ENCODE data around the gene MYO1A.

The MYO1A gene

DNA sequence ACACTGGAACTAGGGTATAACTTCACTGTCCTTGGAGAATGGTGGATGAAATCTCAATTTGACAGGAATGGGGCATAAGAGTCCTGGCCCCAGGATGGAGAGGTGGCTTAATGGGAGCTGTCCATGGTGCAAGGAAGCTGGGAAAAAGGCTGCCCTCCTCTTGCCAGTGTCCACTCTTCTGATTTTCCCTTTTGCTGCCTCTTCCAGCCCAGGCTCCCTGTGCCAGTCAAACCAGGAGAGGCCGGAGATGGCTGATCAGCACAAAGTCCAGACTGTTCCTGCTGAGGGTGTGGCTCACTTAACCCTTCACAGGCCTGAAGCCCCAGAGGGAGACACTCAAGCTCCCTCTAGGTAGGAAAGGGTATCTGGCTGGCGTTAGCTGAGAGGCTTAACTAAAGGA is at the start of gene MYO1A:
Gene MYO1A, minus strand, starts transcription at position 240 of the 400 bp plus-strand sequence. CDS start 1,806 bp downstream, outside the sequence.
- H3K9ac ChIP-seq (ENCODE audit: low read length): peak within 1 kb of the TSS; percentile 66
- H3K4me3 ChIP-seq (ENCODE audit: low read length): peak within 1 kb of the TSS; percentile 61

DNA sequence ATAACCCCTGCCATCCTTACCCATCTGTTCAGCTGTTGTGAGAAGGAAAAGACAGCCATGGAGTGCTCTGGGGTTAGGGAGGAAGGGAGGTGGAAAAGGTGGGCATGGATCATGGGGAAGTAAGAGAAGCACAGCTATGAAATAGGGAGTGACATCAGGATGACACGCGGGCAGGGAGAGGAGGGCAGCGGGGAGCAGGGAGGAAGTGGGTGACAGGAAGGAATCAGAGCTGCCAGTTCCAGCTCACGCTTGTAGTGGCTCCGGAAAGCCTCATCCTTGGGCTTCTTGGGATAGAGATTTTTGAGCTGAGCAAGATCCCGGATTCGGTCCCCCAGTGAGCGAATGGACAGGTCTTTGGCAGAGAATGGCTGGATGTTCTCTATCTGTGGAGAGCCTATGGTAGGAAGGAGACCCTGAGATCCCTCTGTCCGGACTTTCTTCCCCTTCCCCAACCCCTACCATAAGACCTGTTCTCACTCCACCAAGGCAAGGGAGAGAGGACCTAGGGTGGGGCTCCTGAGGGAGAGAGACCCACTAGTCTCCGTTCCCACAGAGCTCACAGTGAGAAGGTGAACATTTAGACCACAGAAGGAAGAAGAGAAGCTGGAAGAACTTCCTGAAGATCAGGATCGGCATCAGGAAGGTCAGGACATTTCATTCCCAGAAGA is 49.3 kb upstream of the MYO1A start:
- no peak overlapping the region for H3K4me3 ChIP-seq (ENCODE audit: low read length)
- H3K9me3 ChIP-seq (ENCODE audit: control insufficient read depth, low read length): no peaks in the 10 kb centered on the region
- peaks cover 24% of the 10 kb centered on the region for H3K4me1 ChIP-seq (ENCODE audit: control insufficient read depth, insufficient read depth, low read length)
- no peak overlapping the region for H3K9ac ChIP-seq (ENCODE audit: low read length)
- no peaks in the 10 kb centered on the region for H3K27me3 ChIP-seq (ENCODE audit: control insufficient read depth, insufficient read depth, low read length)
- H3K36me3 ChIP-seq (ENCODE audit: control insufficient read depth, insufficient read depth, low read length): peaks cover 30% of the 10 kb centered on the region

More for the DNA sequence above, at the start of gene MYO1A:
- H3K27me3 ChIP-seq (ENCODE audit: control insufficient read depth, insufficient read depth, low read length): no peaks in the 10 kb centered on the region
- no peaks in the 10 kb centered on the region for H3K36me3 ChIP-seq (ENCODE audit: control insufficient read depth, insufficient read depth, low read length)
- H3K4me1 ChIP-seq (ENCODE audit: control insufficient read depth, insufficient read depth, low read length): peaks cover 40% of the 10 kb centered on the region
- no peaks in the 10 kb centered on the region for H3K9me3 ChIP-seq (ENCODE audit: control insufficient read depth, low read length)

DNA sequence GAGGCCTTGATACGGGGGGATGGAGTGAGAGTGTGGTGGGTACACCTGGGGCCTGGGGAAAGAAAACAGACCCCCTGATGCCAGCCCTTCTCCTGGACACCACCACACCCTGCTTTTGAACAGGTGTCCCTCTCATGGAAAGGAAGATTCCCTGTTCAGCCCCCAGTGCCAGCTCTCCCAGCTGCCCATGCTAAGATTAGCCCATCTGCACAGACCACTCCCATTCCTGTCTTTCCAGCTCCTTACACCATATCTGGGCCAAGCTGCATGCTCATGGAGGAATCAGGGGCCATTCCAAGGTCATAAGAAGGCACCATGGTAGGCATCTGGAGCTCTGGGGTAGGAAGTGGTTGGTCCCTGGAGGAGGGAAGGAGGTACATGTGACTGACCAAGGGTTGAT is 48.6 kb upstream of the MYO1A start:
- H3K9ac ChIP-seq (ENCODE audit: low read length): no peak overlapping the region
- no peaks in the 10 kb centered on the region for H3K9me3 ChIP-seq (ENCODE audit: control insufficient read depth, low read length)
- no peak overlapping the region for H3K4me3 ChIP-seq (ENCODE audit: low read length)
- H3K4me1 ChIP-seq (ENCODE audit: control insufficient read depth, insufficient read depth, low read length): peaks cover 24% of the 10 kb centered on the region
- peaks cover 27% of the 10 kb centered on the region for H3K36me3 ChIP-seq (ENCODE audit: control insufficient read depth, insufficient read depth, low read length)
- H3K27me3 ChIP-seq (ENCODE audit: control insufficient read depth, insufficient read depth, low read length): no peaks in the 10 kb centered on the region

DNA sequence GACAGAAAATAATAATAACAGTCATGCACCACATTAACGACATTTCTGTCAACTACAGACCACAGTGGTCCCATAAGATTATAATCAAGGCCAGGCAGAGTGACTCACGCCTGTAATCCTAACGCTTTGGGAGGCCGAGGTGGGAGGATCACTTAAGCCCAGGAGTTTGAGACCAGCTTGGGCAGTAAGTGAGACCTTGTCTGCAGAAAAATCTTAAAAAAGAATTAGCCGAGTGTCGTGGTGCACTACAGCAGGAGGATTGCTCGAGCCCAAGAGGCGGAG is 47.6 kb upstream of the MYO1A start:
- H3K27me3 ChIP-seq (ENCODE audit: control insufficient read depth, insufficient read depth, low read length): no peaks in the 10 kb centered on the region
- H3K9me3 ChIP-seq (ENCODE audit: control insufficient read depth, low read length): no peaks in the 10 kb centered on the region

DNA sequence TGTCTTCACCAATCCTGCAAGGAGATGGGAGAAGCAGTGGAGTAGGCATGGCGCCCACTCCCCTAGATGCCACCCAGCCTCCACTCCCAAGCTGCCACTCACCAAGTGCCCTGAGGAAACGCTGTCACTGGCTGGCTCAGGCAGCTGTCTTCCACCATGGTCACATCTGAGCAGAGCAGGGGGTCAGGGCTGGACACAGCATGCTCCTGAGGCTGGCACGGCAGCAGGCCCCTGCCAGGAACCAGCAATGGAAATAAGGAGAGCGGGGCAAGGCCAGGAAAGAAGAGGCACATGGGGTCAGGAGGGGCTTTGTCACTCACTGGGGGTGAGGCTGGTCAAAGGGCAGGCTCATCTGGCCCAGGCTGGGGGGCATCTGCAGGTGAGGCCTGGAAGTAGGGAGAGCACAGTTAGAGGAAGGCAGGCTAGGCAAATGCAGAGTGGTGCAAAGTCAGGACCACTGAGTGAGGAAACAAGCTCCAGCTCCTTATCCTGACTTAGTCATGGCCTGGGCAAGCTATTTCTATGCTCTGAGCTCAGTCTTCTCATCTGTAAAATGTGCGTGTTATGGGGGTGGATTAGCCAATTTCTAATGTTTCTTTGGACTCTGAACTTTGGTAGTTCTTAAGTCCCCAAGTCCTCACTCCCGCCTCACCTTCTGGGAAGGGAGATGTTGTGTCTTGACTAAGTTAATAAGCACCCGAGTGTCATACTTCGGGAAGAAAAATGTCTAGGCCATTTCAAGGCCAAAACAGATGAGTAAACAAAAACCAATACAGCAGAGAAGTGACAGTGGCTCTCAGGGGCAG is 47.0 kb upstream of the MYO1A start:
- peaks cover 21% of the 10 kb centered on the region for H3K4me1 ChIP-seq (ENCODE audit: control insufficient read depth, insufficient read depth, low read length)
- H3K9ac ChIP-seq (ENCODE audit: low read length): no peak overlapping the region
- H3K27me3 ChIP-seq (ENCODE audit: control insufficient read depth, insufficient read depth, low read length): no peaks in the 10 kb centered on the region
- no peak overlapping the region for H3K4me3 ChIP-seq (ENCODE audit: low read length)
- H3K9me3 ChIP-seq (ENCODE audit: control insufficient read depth, low read length): no peaks in the 10 kb centered on the region
- H3K36me3 ChIP-seq (ENCODE audit: control insufficient read depth, insufficient read depth, low read length): peaks cover 27% of the 10 kb centered on the region

More for the DNA sequence above, 47.6 kb upstream of the MYO1A start:
- Histone ChIP-seq H3K4me3 (ENCODE audit: low read length) (no peak overlapping the region), H3K36me3 (ENCODE audit: control insufficient read depth, insufficient read depth, low read length) (peaks cover 27% of the 10 kb centered on the region), H3K4me1 (ENCODE audit: control insufficient read depth, insufficient read depth, low read length) (peaks cover 24% of the 10 kb centered on the region), H3K9ac (ENCODE audit: low read length) (no peak overlapping the region)

DNA sequence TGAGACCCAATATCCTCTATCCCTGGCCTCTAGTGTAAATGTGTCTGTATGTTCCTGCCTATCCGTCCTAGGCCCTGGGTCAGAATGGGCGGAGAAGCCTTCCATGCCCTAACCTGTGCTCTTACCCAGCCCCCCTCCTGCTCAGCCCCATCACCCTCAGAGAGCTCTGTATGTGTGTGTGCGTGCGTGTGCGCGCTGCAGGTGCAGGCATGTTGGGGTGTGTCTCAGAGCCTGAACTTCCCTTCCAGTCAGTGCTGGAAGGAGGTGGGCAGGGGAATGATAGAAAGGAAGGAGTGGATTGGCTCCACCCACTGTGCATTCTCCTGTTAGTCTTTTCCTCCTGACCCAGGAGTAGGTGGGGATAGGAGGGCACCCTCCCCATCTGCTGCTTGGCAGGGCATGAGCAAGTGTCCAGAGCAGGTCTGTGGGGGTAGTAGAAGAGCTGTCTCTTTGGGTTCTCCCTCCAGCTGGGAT is 46.2 kb upstream of the MYO1A start:
- Histone ChIP-seq H3K27me3 (ENCODE audit: control insufficient read depth, insufficient read depth, low read length) (no peaks in the 10 kb centered on the region), H3K4me1 (ENCODE audit: control insufficient read depth, insufficient read depth, low read length) (peaks cover 21% of the 10 kb centered on the region), H3K36me3 (ENCODE audit: control insufficient read depth, insufficient read depth, low read length) (peaks cover 27% of the 10 kb centered on the region), H3K9me3 (ENCODE audit: control insufficient read depth, low read length) (no peaks in the 10 kb centered on the region), H3K9ac (ENCODE audit: low read length) (no peak overlapping the region), H3K4me3 (ENCODE audit: low read length) (no peak overlapping the region)

DNA sequence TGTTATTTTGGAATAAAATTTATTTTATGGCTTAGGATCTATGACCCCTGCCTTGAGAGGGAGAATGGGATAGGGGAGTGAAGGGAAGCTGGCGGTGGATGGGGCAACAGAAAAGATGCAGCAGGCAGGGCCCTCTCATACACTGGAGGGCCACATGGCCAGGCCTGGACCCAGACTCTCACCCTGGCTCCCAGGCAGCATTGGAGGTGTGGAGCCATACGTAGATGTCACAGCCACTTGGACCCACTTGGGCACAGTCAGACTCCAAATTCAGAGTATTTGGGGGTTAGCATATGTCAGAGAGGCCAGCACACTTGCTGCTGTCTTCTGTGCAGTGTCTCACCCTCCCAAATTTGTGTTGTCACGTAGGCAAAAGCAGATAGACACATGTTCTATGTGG is 45.5 kb upstream of the MYO1A start:
- no peaks in the 10 kb centered on the region for H3K27me3 ChIP-seq (ENCODE audit: control insufficient read depth, insufficient read depth, low read length)
- no peaks in the 10 kb centered on the region for H3K9me3 ChIP-seq (ENCODE audit: control insufficient read depth, low read length)
- no peak overlapping the region for H3K9ac ChIP-seq (ENCODE audit: low read length)
- peaks cover 28% of the 10 kb centered on the region for H3K4me1 ChIP-seq (ENCODE audit: control insufficient read depth, insufficient read depth, low read length)
- H3K4me3 ChIP-seq (ENCODE audit: low read length): no peak overlapping the region
- peaks cover 27% of the 10 kb centered on the region for H3K36me3 ChIP-seq (ENCODE audit: control insufficient read depth, insufficient read depth, low read length)

DNA sequence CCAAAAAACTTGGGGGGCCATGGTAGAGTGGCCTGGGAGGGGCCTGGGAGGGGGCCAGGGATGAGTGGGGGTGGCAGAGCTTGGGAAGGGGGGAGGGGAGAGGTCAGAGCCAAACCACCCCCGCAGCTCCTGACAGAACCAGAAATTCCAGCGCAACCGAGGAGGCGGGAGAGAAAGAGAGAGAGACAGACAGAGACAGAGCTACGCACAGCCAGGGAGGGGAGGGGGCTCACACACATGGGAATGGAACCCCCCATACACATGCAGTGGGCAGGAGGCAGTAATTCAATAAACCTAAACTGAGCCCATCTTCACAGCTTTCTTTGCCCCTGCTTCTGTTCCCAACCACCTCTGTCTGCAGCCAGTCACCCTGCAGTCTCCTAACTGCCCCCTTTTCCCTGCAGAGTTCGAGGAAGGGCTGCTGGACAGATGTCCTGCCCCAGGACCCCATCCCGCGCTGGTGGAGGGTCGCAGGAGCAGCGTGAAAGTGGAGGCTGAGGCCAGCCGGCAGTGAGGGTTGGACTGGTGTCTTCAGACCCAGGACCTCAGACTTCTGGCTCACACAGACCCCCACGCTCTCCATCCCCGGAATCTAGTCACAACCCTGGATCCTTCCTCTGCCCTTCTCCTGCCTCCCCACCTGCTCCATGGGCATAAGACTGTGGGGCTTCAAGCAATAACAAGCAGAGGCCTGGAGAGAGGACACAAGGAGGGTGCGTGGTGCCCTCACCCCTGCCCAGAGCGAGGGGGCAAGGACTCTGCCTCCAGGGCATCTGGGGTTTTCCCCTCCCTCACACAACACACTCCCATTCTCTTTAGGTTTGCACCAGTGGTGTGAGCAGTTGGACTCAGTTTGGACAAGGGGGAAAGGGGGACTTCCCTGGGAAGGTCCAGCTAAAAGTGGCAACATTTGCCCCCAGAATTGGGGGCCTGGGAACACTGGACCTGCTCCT is 44.6 kb upstream of the MYO1A start:
- H3K4me3 ChIP-seq (ENCODE audit: low read length): no peak overlapping the region
- H3K9ac ChIP-seq (ENCODE audit: low read length): peak overlapping the region; percentile 29
- H3K9me3 ChIP-seq (ENCODE audit: control insufficient read depth, low read length): no peaks in the 10 kb centered on the region
- peaks cover 23% of the 10 kb centered on the region for H3K4me1 ChIP-seq (ENCODE audit: control insufficient read depth, insufficient read depth, low read length)
- no peaks in the 10 kb centered on the region for H3K27me3 ChIP-seq (ENCODE audit: control insufficient read depth, insufficient read depth, low read length)
- H3K36me3 ChIP-seq (ENCODE audit: control insufficient read depth, insufficient read depth, low read length): peaks cover 25% of the 10 kb centered on the region

DNA sequence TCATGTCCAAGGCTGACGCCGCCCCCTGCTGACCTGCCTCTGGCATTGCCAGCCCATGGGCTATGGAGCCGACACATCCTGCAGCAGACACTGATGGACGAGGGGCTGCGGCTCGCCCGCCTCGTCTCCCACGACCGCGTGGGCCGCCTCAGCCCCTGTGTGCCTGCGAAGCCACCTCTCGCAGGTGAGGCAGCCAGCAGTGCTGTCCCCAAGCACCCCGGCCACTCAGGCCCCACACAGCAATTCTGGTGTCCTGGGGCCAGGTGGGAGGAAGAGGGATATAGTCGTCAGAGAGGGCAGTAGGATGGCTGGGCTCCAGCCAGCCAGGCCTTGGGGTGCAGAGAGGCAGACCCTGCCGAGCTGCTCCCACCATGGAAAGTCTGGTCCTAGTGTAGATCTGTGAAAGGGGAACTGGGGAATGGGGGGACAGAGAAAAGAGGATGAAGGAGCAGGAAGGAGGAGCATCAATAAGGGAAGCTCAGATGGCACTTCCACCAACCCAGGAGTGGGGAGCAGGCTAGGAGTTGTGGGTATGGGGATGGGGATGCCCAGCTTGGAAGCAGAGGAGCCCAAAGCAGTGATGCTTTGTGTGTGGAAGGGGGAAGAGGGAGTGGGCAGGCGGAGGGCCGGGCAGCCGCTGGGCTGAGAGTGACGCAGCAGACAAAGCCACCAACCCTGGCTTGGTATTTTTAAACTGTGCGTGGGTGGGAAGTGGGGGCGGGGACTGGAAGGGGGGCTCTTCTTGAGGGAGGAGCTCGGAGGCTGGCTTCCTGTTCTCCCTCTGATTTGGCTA is 43.7 kb upstream of the MYO1A start:
- H3K36me3 ChIP-seq (ENCODE audit: control insufficient read depth, insufficient read depth, low read length): peaks cover 16% of the 10 kb centered on the region
- H3K4me1 ChIP-seq (ENCODE audit: control insufficient read depth, insufficient read depth, low read length): peaks cover 23% of the 10 kb centered on the region
- H3K9ac ChIP-seq (ENCODE audit: low read length): peak overlapping the region; percentile 12
- H3K4me3 ChIP-seq (ENCODE audit: low read length): no peak overlapping the region
- H3K9me3 ChIP-seq (ENCODE audit: control insufficient read depth, low read length): no peaks in the 10 kb centered on the region
- no peaks in the 10 kb centered on the region for H3K27me3 ChIP-seq (ENCODE audit: control insufficient read depth, insufficient read depth, low read length)

DNA sequence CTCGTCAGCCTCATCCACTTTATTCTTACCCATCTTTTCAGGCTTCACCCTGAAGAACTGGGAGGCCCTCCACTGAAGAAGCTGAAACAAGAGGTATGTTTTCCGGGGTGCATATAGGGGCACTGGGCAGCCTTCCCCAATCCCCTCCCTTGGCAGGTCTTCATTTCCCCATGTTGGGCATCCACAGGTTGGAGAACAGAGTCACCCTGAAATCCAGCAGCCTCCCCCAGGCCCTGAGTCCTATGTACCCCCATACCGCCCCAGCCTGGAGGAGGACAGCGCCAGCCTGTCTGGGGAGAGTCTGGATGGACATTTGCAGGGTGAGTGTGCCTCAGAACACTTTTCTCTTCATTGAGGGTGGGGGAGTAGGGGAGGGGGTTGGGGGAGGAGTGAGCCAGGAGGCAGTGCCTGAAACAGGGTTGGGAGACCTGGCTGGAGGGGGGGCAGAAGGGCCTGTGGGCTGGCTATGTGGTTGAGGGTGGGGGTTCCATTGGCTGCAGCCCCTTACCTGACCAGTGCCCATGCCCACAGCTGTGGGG is 43.0 kb upstream of the MYO1A start:
- peaks cover 10% of the 10 kb centered on the region for H3K36me3 ChIP-seq (ENCODE audit: control insufficient read depth, insufficient read depth, low read length)
- peaks cover 27% of the 10 kb centered on the region for H3K4me1 ChIP-seq (ENCODE audit: control insufficient read depth, insufficient read depth, low read length)
- H3K4me3 ChIP-seq (ENCODE audit: low read length): no peak overlapping the region
- H3K9ac ChIP-seq (ENCODE audit: low read length): no peak overlapping the region
- H3K27me3 ChIP-seq (ENCODE audit: control insufficient read depth, insufficient read depth, low read length): no peaks in the 10 kb centered on the region
- H3K9me3 ChIP-seq (ENCODE audit: control insufficient read depth, low read length): no peaks in the 10 kb centered on the region

DNA sequence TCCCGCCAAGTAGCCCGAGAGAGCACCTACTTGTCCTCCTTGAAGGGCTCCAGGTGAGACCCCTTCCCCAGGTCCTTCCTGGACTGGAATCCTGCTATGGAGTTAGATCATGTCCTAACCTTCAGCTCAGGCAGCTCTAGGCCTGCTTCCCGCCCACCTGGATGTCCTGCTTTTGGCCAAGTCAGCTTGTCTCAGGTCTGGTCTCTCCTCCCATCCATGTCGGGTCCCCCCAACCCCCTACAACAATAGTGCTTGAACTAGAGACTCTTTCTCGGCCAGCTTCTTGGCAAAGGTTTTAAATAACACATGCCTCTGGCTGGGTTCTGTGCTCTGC is 42.6 kb upstream of the MYO1A start:
- H3K27me3 ChIP-seq (ENCODE audit: control insufficient read depth, insufficient read depth, low read length): no peaks in the 10 kb centered on the region
- H3K4me3 ChIP-seq (ENCODE audit: low read length): no peak overlapping the region
- no peak overlapping the region for H3K9ac ChIP-seq (ENCODE audit: low read length)
- peaks cover 31% of the 10 kb centered on the region for H3K4me1 ChIP-seq (ENCODE audit: control insufficient read depth, insufficient read depth, low read length)
- no peaks in the 10 kb centered on the region for H3K9me3 ChIP-seq (ENCODE audit: control insufficient read depth, low read length)
- peaks cover 10% of the 10 kb centered on the region for H3K36me3 ChIP-seq (ENCODE audit: control insufficient read depth, insufficient read depth, low read length)
